Measurements from ENCODE around the gene USP47.

- TF ChIP-seq CTCF (conservative IDR thresholded peaks at IDR 0.05) (0 out of 2 replicates have a peak, but pooled peaks have one; percentile 40), EZH2 (IDR thresholded peaks at IDR 0.05; ENCODE audit: low read depth) (no peak)
These were observed 146.4 kb downstream of the USP47 start for GRCh38 chr11:11988099-11988651.

All from PC-9 (cell line).